ENCODE data around the gene TSPAN7. TPM values are rescaled to one million over a fixed set of nuclear protein-coding genes. Genes with fewer than 3 reads are reported as not detected.

TSPAN7 gene, protein sequence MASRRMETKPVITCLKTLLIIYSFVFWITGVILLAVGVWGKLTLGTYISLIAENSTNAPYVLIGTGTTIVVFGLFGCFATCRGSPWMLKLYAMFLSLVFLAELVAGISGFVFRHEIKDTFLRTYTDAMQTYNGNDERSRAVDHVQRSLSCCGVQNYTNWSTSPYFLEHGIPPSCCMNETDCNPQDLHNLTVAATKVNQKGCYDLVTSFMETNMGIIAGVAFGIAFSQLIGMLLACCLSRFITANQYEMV
- total RNA-seq, result 2.1 and 3.4 TPM in 2 replicates

DNA sequence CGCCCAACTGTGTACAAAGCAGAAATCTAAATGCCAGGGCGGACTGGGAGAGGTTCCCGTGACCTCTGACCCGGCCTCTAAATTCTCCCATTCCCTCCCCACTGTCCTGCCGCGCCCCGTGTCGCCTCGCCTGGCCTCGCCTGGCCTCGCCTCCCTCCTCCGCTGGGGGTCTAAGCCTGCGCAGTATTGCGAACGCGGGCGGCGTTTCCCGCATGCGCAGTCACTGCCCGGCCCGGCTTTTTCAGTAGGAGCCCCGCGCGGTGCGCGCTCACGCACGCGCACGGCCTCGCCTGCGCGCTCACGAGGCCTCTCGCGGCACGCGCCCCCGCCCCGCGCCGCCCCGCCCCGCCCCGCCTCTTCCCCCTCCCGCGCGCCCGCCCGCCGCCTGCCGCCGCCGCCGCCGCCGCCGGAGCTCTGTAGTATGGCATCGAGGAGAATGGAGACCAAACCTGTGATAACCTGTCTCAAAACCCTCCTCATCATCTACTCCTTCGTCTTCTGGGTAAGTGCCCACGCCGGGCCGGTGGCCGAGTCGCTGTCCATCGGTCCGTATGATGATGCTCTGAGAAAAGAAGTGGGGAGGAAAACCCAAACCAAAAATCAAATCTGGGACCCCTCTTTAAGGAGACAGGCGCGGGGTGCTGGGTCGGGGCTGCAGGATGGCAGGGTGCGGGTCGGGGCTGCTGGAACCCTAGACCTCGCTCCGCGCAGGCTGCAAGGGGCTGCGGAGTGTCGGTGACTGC lies at the start of gene TSPAN7:
TSS of gene TSPAN7 (plus strand) at position 417 of the 743 bp plus-strand sequence. CDS start at position 422, 5 bp downstream.

Other genes with a start within 250 kb of the TSPAN7 start
- gene RPGR, start 234.0 kb upstream of the TSPAN7 start, total RNA-seq, result 3.0 and 3.8 TPM in 2 replicates
- gene OTC, start 208.9 kb upstream of the TSPAN7 start, total RNA-seq, result not detected in 2 replicates
- gene MID1IP1, start 239.9 kb downstream of the TSPAN7 start, total RNA-seq, result 89.9 and 91.5 TPM in 2 replicates

Measured in airway epithelial cell (primary cell).